Immature natural killer cell (primary cell): ENCODE data around the gene PRKCA. TPM values are rescaled to one million over a fixed set of nuclear protein-coding genes. Genes with fewer than 3 reads are reported as not detected.
A peak's percentile ranks its signal among the peaks of the same experiment; 100 is the strongest.

Experiments used
- DNase-seq, 3 donors: peaks; one replicate each; pipeline ENCODE4 v3.0.0; 2022; ENCODE audit warnings: mixed read lengths in 1 of 3
- H3K27ac Mint-ChIP-seq, 6 donors: one replicate each; pipeline ENCODE4 v1.8.0; 2020; ENCODE audit warnings: mixed read lengths in 6 of 6, mild to moderate bottlenecking in 5 of 6, inconsistent platforms in 4 of 6, moderate library complexity in 3 of 6
- H3K27me3 Mint-ChIP-seq, 3 donors: one replicate each; pipeline ENCODE4 v1.8.0; 2020 to 2021; ENCODE audit warnings: low read depth in 3 of 3, mild to moderate bottlenecking in 3 of 3, mixed read lengths in 3 of 3, moderate library complexity in 3 of 3, inconsistent platforms in 1 of 3
- H3K36me3 Mint-ChIP-seq, 3 donors: one replicate each; pipeline ENCODE4 v1.8.0; 2020; ENCODE audit warnings: mixed read lengths in 3 of 3, inconsistent platforms in 2 of 3, mild to moderate bottlenecking in 2 of 3
- H3K4me1 Mint-ChIP-seq, 2 donors: one replicate each; pipeline ENCODE4 v1.8.0; 2020; ENCODE audit warnings: inconsistent platforms in 2 of 2, mild to moderate bottlenecking in 2 of 2, mixed read lengths in 2 of 2, moderate library complexity in 1 of 2
- H3K4me3 Mint-ChIP-seq, 5 donors: one replicate each; pipeline ENCODE4 v1.8.0; 2020; ENCODE audit warnings: mild to moderate bottlenecking in 5 of 5, mixed read lengths in 5 of 5, inconsistent platforms in 3 of 5, moderate library complexity in 3 of 5
- H3K9me3 Mint-ChIP-seq, 6 donors: one replicate each; pipeline ENCODE4 v1.8.0; 2020; ENCODE audit warnings: mild to moderate bottlenecking in 6 of 6, mixed read lengths in 6 of 6, inconsistent platforms in 4 of 6, moderate library complexity in 3 of 6
- polyA plus RNA-seq, 3 donors: library from polyadenylated mRNA; unstranded; fragments of 300-500 nt; fragmentation: Illumina TruSeq; gene quantifications; one replicate each; pipeline ENCODE4 v1.2.3, GENCODE V29; 2021

PRKCA gene
- polyA plus RNA-seq, 3 donors from 2014 or later = 0.18 to 1.3 (median 0.28) TPM

GRCh38 chr17:66378296-66378695 is 75.9 kb downstream of the PRKCA start:
- H3K4me3 Mint-ChIP-seq = no peak overlapping the region
- no peak for DNase-seq
- no peak overlapping the region for H3K27ac Mint-ChIP-seq
- peaks cover 0 to 8% (median 2%) of the 10 kb centered on the region in 3 donors for H3K27me3 Mint-ChIP-seq
- H3K9me3 Mint-ChIP-seq = no peaks in the 10 kb centered on the region
- H3K36me3 Mint-ChIP-seq = no peaks in the 10 kb centered on the region
- H3K4me1 Mint-ChIP-seq = peaks cover 13 to 14% of the 10 kb centered on the region in 2 donors

GRCh38 chr17:66379544-66379943 is 77.1 kb downstream of the PRKCA start:
- DNase-seq = no peak
- peaks cover 8 to 14% of the 10 kb centered on the region in 2 donors for H3K4me1 Mint-ChIP-seq
- H3K27me3 Mint-ChIP-seq = peaks cover 0 to 7% (median 0%) of the 10 kb centered on the region in 3 donors
- H3K27ac Mint-ChIP-seq = no peak overlapping the region
- no peaks in the 10 kb centered on the region for H3K36me3 Mint-ChIP-seq
- no peaks in the 10 kb centered on the region for H3K9me3 Mint-ChIP-seq
- no peak overlapping the region for H3K4me3 Mint-ChIP-seq

GRCh38 chr17:66379996-66380395 is 77.6 kb downstream of the PRKCA start:
- H3K27ac Mint-ChIP-seq = no peak overlapping the region

GRCh38 chr17:66381701-66382362 is 79.4 kb downstream of the PRKCA start:
- Mint-ChIP-seq H3K27me3 (peaks cover 0 to 7% (median 0%) of the 10 kb centered on the region in 3 donors), H3K4me1 (peaks cover 0 to 3% of the 10 kb centered on the region in 2 donors), H3K4me3 (no peak overlapping the region), H3K27ac (no peak overlapping the region), H3K9me3 (no peaks in the 10 kb centered on the region), H3K36me3 (no peaks in the 10 kb centered on the region)
- no peak for DNase-seq

More at GRCh38 chr17:66379996-66380395, 77.6 kb downstream of the PRKCA start:
- DNase-seq = no peak
- Mint-ChIP-seq H3K4me3 (no peak overlapping the region), H3K4me1 (peaks cover 4 to 10% of the 10 kb centered on the region in 2 donors), H3K36me3 (no peaks in the 10 kb centered on the region), H3K9me3 (no peaks in the 10 kb centered on the region), H3K27me3 (peaks cover 0 to 7% (median 0%) of the 10 kb centered on the region in 3 donors)

- no peak for DNase-seq
- no peak overlapping the region for H3K27ac Mint-ChIP-seq
- no peak overlapping the region for H3K4me3 Mint-ChIP-seq
- no peaks in the 10 kb centered on the region for H3K36me3 Mint-ChIP-seq
- peaks cover 0 to 7% (median 2%) of the 10 kb centered on the region in 3 donors for H3K27me3 Mint-ChIP-seq
- peaks cover 0 to 7% of the 10 kb centered on the region in 2 donors for H3K4me1 Mint-ChIP-seq
- H3K9me3 Mint-ChIP-seq = no peaks in the 10 kb centered on the region
These were observed 80.9 kb downstream of the PRKCA start for GRCh38 chr17:66383333-66383732.

GRCh38 chr17:66386498-66387351 is 84.3 kb downstream of the PRKCA start:
- DNase-seq = no peak
- Mint-ChIP-seq H3K27ac (no peak overlapping the region), H3K4me3 (no peak overlapping the region), H3K9me3 (no peaks in the 10 kb centered on the region), H3K36me3 (peaks cover 3 to 12% (median 5%) of the 10 kb centered on the region in 3 donors), H3K27me3 (peaks cover 0 to 3% (median 2%) of the 10 kb centered on the region in 3 donors), H3K4me1 (peaks cover 2 to 7% of the 10 kb centered on the region in 2 donors)

- H3K4me1 Mint-ChIP-seq = peaks cover 7 to 11% of the 10 kb centered on the region in 2 donors
- no peaks in the 10 kb centered on the region for H3K9me3 Mint-ChIP-seq
- no peak overlapping the region for H3K27ac Mint-ChIP-seq
- DNase-seq = no peak
- no peak overlapping the region for H3K4me3 Mint-ChIP-seq
- peaks cover 0 to 2% (median 0%) of the 10 kb centered on the region in 3 donors for H3K27me3 Mint-ChIP-seq
- peaks cover 3 to 12% (median 8%) of the 10 kb centered on the region in 3 donors for H3K36me3 Mint-ChIP-seq
These were observed 85.1 kb downstream of the PRKCA start for GRCh38 chr17:66387392-66387981.

GRCh38 chr17:66392783-66393437 is 90.5 kb downstream of the PRKCA start:
- DNase-seq = no peak
- no peak overlapping the region for H3K4me3 Mint-ChIP-seq

GRCh38 chr17:66395961-66396360 is 93.5 kb downstream of the PRKCA start:
- H3K4me1 Mint-ChIP-seq = peaks cover 36 to 56% of the 10 kb centered on the region in 2 donors
- no peaks in the 10 kb centered on the region for H3K9me3 Mint-ChIP-seq
- H3K27me3 Mint-ChIP-seq = no peaks in the 10 kb centered on the region
- no peak for DNase-seq
- H3K27ac Mint-ChIP-seq = peak overlapping the region in 1 of 6 donors; percentile 85
- no peak overlapping the region for H3K4me3 Mint-ChIP-seq
- H3K36me3 Mint-ChIP-seq = peaks cover 0 to 3% (median 0%) of the 10 kb centered on the region in 3 donors

More at GRCh38 chr17:66392783-66393437, 90.5 kb downstream of the PRKCA start:
- peaks cover 0 to under 1% (median 0%) of the 10 kb centered on the region in 3 donors for H3K27me3 Mint-ChIP-seq
- H3K9me3 Mint-ChIP-seq = no peaks in the 10 kb centered on the region
- peaks cover 15 to 28% of the 10 kb centered on the region in 2 donors for H3K4me1 Mint-ChIP-seq
- H3K27ac Mint-ChIP-seq = peak overlapping the region in 1 of 6 donors; percentile 52
- peaks cover 3 to 12% (median 8%) of the 10 kb centered on the region in 3 donors for H3K36me3 Mint-ChIP-seq

GRCh38 chr17:66397486-66397885 is 95.1 kb downstream of the PRKCA start:
- Mint-ChIP-seq H3K4me3 (no peak overlapping the region), H3K4me1 (peaks cover 31 to 67% of the 10 kb centered on the region in 2 donors), H3K27me3 (no peaks in the 10 kb centered on the region), H3K27ac (no peak overlapping the region), H3K9me3 (no peaks in the 10 kb centered on the region), H3K36me3 (peaks cover 0 to under 1% (median 0%) of the 10 kb centered on the region in 3 donors)
- no peak for DNase-seq

- Mint-ChIP-seq H3K27ac (peak overlapping the region in 2 of 6 donors; percentile 33 to 41), H3K4me1 (peaks cover 29 to 70% of the 10 kb centered on the region in 2 donors), H3K4me3 (peak overlapping the region in 3 of 5 donors; percentile 4 to 33 (median 18)), H3K9me3 (no peaks in the 10 kb centered on the region), H3K27me3 (no peaks in the 10 kb centered on the region), H3K36me3 (no peaks in the 10 kb centered on the region)
- DNase-seq = no peak
These were observed 95.6 kb downstream of the PRKCA start for GRCh38 chr17:66398059-66398458.

GRCh38 chr17:66398617-66399016 is 96.2 kb downstream of the PRKCA start:
- Mint-ChIP-seq H3K4me1 (peaks cover 29 to 75% of the 10 kb centered on the region in 2 donors), H3K4me3 (peak overlapping the region in 3 of 5 donors; percentile 18 to 33 (median 22)), H3K36me3 (no peaks in the 10 kb centered on the region), H3K27me3 (no peaks in the 10 kb centered on the region), H3K27ac (peak overlapping the region in 2 of 6 donors; percentile 33 to 41), H3K9me3 (no peaks in the 10 kb centered on the region)
- DNase-seq = no peak

GRCh38 chr17:66399441-66399840 is 97.0 kb downstream of the PRKCA start:
- Mint-ChIP-seq H3K27ac (peak overlapping the region; percentile 72 to 97 (median 89)), H3K9me3 (no peaks in the 10 kb centered on the region), H3K4me1 (peaks cover 35 to 83% of the 10 kb centered on the region in 2 donors), H3K36me3 (no peaks in the 10 kb centered on the region), H3K27me3 (no peaks in the 10 kb centered on the region), H3K4me3 (peak overlapping the region; percentile 44 to 83 (median 77))
- DNase-seq = peak in 2 of 3 donors; percentile 13 to 30
